ENCODE data around the gene PHF12.

GRCh38 chr17:28867276-28867675 is 84.0 kb downstream of the PHF12 start:
- TF ChIP-seq POLR2A (IDR thresholded peaks at IDR 0.05; ENCODE audit: borderline replicate concordance, extremely low read depth, insufficient read depth, insufficient read length): no peak
- no peak for TF ChIP-seq CTCF (IDR thresholded peaks at IDR 0.05 in 2 of 3, conservative IDR thresholded peaks at IDR 0.05 in 1 of 3; ENCODE audit: borderline replicate concordance in 1 of 3, insufficient read depth in 1 of 3, low read depth in 2 of 3, low read length in 2 of 3)
- TF ChIP-seq EZH2 (IDR thresholded peaks at IDR 0.05): no peak
- no peak for TF ChIP-seq ZFX (IDR thresholded peaks at IDR 0.05)
- TF ChIP-seq REST (IDR thresholded peaks at IDR 0.05; ENCODE audit: low read depth): no peak
- no peak for TF ChIP-seq RAD21 (IDR thresholded peaks at IDR 0.05; ENCODE audit: low read depth)
